ENCODE results near the gene UTP4. TPM values are rescaled to one million over a fixed set of nuclear protein-coding genes. Genes with fewer than 3 reads are reported as not detected.

The UTP4 gene
- total and polyA plus RNA-seq, 2 donors (not counting 3 experiments of a cell fraction or from before 2014, with no cell fraction given): 56.1 to 59.5 TPM

DNA sequence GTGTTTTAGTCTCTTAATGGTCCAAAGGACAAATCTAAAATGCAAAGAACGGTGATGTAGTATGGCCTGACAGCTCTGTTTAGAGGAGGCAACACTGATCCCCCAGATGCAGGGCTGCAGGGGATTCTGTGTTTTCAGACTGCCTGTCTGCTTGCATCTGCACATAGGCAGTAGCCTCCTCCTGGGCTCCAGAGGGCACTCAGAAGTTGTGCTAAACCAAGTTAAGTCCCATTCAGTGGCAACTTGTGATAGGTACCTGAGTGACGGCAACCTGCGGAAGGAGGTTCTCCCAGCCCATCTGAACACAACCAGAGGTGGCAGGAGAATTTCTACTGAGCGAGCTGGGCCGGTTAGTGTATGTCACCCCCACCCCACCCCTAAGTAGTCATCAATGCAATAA is 17.1 kb upstream of the UTP4 start:
- Histone ChIP-seq H3K9ac (replicated peaks; ENCODE audit: extremely low read depth, insufficient read depth, low read length) (no peak overlapping the region), H3K4me2 (ENCODE audit: insufficient read depth, low read length) (no peak overlapping the region), H2AFZ (ENCODE audit: low read depth, low read length) (no peak overlapping the region), H3K79me2 (ENCODE audit: control insufficient read depth, insufficient read depth, low read length) (no peaks in the 10 kb centered on the region), H3K4me3 (replicated peaks in 1 of 3; ENCODE audit: insufficient read depth in 1 of 3, low read depth in 1 of 3, low read length in 3 of 3) (no peak overlapping the region), H3K9me3 (replicated peaks; ENCODE audit: control insufficient read depth, insufficient read depth, low read length) (no peaks in the 10 kb centered on the region), H3K36me3 (ENCODE audit: control insufficient read depth in 2 of 2, extremely low read depth in 1 of 2, insufficient read depth in 2 of 2, low read length in 2 of 2) (peaks cover 1 to 21% of the 10 kb centered on the region in 2 experiments), H3K27me3 (ENCODE audit: control insufficient read depth in 2 of 2, insufficient read depth in 2 of 2, low read length in 2 of 2) (no peaks in the 10 kb centered on the region), H4K20me1 (replicated peaks; ENCODE audit: control insufficient read depth, extremely low read depth, insufficient read depth, low read length) (peaks cover 3% of the 10 kb centered on the region), H3K27ac (ENCODE audit: insufficient read depth, low read depth, low read length) (no peak overlapping the region), H3K9me1 (replicated peaks; ENCODE audit: control insufficient read depth, extremely low read depth, insufficient read depth, low read length) (no peaks in the 10 kb centered on the region), H3K4me1 (ENCODE audit: control insufficient read depth, extremely low read depth, insufficient read depth, low read length) (peaks cover 17% of the 10 kb centered on the region)
- CTCF ChIA-PET: interaction anchor here (0.5 to 2.1 kb wide), 4 partner anchors 9 to 213 kb away, joined by 3 to 5 read pairs (median 4); partner anchors contain the start of gene HAS3
- dilution Hi-C loops (cut with MboI; ENCODE audit: extremely low pct_ligation_motif_present, low sequenced_read_pairs): no loop called here
- POLR2A ChIA-PET: no interaction called here
- TF ChIP-seq JUN (IDR thresholded peaks at IDR 0.05; ENCODE audit: borderline replicate concordance, insufficient read depth, insufficient read length, low read depth) (no peak), MYC (IDR thresholded peaks at IDR 0.05; ENCODE audit: low read depth, low read length) (no peak), FOS (IDR thresholded peaks at IDR 0.05; ENCODE audit: borderline replicate concordance, insufficient read depth, low read length) (no peak), GATA2 (IDR thresholded peaks at IDR 0.05; ENCODE audit: insufficient read depth, insufficient read length, low read depth, low read length) (no peak), EZH2 (IDR thresholded peaks at IDR 0.05; ENCODE audit: borderline replicate concordance, low read depth, low read length, severe bottlenecking) (no peak), POLR2A (IDR thresholded peaks at IDR 0.05; ENCODE audit: low read depth, low read length) (no peak), POLR2AphosphoS5 (IDR thresholded peaks at IDR 0.05; ENCODE audit: insufficient read depth, low read depth, low read length) (no peak)
- TF ChIP-seq, protein P1, sequence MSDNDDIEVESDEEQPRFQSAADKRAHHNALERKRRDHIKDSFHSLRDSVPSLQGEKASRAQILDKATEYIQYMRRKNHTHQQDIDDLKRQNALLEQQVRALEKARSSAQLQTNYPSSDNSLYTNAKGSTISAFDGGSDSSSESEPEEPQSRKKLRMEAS (IDR thresholded peaks at IDR 0.05; ENCODE audit: insufficient read depth, insufficient read length): no peak
- TF ChIP-seq, protein P2, sequence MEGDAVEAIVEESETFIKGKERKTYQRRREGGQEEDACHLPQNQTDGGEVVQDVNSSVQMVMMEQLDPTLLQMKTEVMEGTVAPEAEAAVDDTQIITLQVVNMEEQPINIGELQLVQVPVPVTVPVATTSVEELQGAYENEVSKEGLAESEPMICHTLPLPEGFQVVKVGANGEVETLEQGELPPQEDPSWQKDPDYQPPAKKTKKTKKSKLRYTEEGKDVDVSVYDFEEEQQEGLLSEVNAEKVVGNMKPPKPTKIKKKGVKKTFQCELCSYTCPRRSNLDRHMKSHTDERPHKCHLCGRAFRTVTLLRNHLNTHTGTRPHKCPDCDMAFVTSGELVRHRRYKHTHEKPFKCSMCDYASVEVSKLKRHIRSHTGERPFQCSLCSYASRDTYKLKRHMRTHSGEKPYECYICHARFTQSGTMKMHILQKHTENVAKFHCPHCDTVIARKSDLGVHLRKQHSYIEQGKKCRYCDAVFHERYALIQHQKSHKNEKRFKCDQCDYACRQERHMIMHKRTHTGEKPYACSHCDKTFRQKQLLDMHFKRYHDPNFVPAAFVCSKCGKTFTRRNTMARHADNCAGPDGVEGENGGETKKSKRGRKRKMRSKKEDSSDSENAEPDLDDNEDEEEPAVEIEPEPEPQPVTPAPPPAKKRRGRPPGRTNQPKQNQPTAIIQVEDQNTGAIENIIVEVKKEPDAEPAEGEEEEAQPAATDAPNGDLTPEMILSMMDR (IDR thresholded peaks at IDR 0.05; ENCODE audit: extremely low read depth in 1 of 2, insufficient read depth in 1 of 2, low read depth in 1 of 2, low read length in 2 of 2): no peak
- intact Hi-C loops (cut with micrococcal nuclease): no loop called here
- DNase-seq (ENCODE audit: low read depth, low spot score) (no peak), FAIRE-seq (no peak)
- BruUV-seq (replicated peaks): no TSS peak

All from endothelial cell of umbilical vein (primary cell).